Measurements from ENCODE around the gene CLRN3.

DNA sequence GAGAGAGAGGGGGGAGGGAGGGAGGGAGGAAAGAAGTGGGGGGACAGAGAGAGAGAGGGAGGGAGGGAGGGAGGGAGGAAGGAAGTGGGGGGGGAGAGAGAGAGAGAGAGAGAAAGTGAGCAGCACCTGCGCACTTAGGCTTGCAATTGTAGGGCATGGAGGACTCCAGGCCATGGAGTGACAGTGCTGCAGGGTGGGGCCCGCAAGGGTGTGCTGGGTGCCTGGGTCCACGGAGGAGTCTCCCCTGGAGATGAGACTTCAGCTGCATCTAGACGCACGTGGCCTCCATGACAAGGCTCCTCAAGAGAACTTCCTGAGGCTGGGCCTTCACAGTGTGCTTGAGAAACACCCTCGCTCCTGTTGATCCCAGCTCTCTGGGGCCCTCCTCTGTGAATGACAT, 44.5 kb downstream of the CLRN3 start:
- TF ChIP-seq, protein P1, sequence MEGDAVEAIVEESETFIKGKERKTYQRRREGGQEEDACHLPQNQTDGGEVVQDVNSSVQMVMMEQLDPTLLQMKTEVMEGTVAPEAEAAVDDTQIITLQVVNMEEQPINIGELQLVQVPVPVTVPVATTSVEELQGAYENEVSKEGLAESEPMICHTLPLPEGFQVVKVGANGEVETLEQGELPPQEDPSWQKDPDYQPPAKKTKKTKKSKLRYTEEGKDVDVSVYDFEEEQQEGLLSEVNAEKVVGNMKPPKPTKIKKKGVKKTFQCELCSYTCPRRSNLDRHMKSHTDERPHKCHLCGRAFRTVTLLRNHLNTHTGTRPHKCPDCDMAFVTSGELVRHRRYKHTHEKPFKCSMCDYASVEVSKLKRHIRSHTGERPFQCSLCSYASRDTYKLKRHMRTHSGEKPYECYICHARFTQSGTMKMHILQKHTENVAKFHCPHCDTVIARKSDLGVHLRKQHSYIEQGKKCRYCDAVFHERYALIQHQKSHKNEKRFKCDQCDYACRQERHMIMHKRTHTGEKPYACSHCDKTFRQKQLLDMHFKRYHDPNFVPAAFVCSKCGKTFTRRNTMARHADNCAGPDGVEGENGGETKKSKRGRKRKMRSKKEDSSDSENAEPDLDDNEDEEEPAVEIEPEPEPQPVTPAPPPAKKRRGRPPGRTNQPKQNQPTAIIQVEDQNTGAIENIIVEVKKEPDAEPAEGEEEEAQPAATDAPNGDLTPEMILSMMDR (conservative IDR thresholded peaks at IDR 0.05), result no peak
- no peak for TF ChIP-seq EZH2 (IDR thresholded peaks at IDR 0.05; ENCODE audit: low read depth)

Measured in PC-9 (cell line).